ENCODE measurements around the gene VPS54.

Gene VPS54

GRCh38 chr2:63861220-63861822 is 157.9 kb downstream of the VPS54 start:
- ChIA-PET POLR2A (interaction anchor here (0.6 to 0.7 kb wide), 2 partner anchors 171 to 434 kb away, joined by 4 to 11 read pairs; no protein-coding TSS in a partner anchor), CTCF (interaction anchor here (0.6 to 8.6 kb wide), 21 partner anchors 8 to 1405 kb away, joined by 3 to 54 read pairs (median 4); partner anchors contain the start of gene UGP2)
- TF ChIP-seq CTCF (IDR thresholded peaks at IDR 0.05; ENCODE audit: control extremely low read depth, extremely low read depth, low read depth, missing control alignments), result peak; percentile 30
- peak; percentile 34 for DNase-seq (ENCODE audit: extremely low spot score)

- no peak for TF ChIP-seq CTCF (IDR thresholded peaks at IDR 0.05; ENCODE audit: control extremely low read depth, extremely low read depth, low read depth, missing control alignments)
- no peak for DNase-seq (ENCODE audit: extremely low spot score)
- ChIA-PET POLR2A (interaction anchor here (1.7 kb wide), 1 partner anchor 16 kb away, joined by 4 read pairs; the partner anchor contains the start of gene UGP2), CTCF (interaction anchor here (1.0 to 3.6 kb wide), 4 partner anchors 8 to 171 kb away, joined by 3 to 14 read pairs (median 5); partner anchors contain the start of gene UGP2)
Observed at GRCh38 chr2:63858291-63858690, 160.9 kb downstream of the VPS54 start.

- ChIA-PET CTCF (interaction anchor here (0.9 to 5.1 kb wide), 6 partner anchors 9 to 157 kb away, joined by 3 to 36 read pairs (median 5); partner anchors contain the start of gene UGP2), POLR2A (no interaction called here)
- TF ChIP-seq CTCF (IDR thresholded peaks at IDR 0.05; ENCODE audit: control extremely low read depth, extremely low read depth, low read depth, missing control alignments), result no peak
- no peak for DNase-seq (ENCODE audit: extremely low spot score)
Observed at GRCh38 chr2:63856303-63856603, 163.0 kb downstream of the VPS54 start.

- no peak for TF ChIP-seq CTCF (IDR thresholded peaks at IDR 0.05; ENCODE audit: control extremely low read depth, extremely low read depth, low read depth, missing control alignments)
- no peak for DNase-seq (ENCODE audit: extremely low spot score)
- ChIA-PET CTCF (interaction anchor here (0.9 to 5.1 kb wide), 9 partner anchors 9 to 163 kb away, joined by 3 to 36 read pairs (median 5); partner anchors contain the start of gene UGP2), POLR2A (no interaction called here)
Observed at GRCh38 chr2:63855418-63856302, 163.6 kb downstream of the VPS54 start.

GRCh38 chr2:63853527-63854310 is 165.5 kb downstream of the VPS54 start:
- no peak for TF ChIP-seq CTCF (IDR thresholded peaks at IDR 0.05; ENCODE audit: control extremely low read depth, extremely low read depth, low read depth, missing control alignments)
- CTCF ChIA-PET, result interaction anchor here (0.7 to 5.1 kb wide), 10 partner anchors 10 to 1396 kb away, joined by 3 to 36 read pairs (median 6); partner anchors contain the start of gene UGP2
- DNase-seq (ENCODE audit: extremely low spot score), result no peak
- POLR2A ChIA-PET, result no interaction called here

Measured in GM10248 (cell line).